ENCODE results near the gene YOD1. TPM values are rescaled to one million over a fixed set of nuclear protein-coding genes. Genes with fewer than 3 reads are reported as not detected.

YOD1 gene
- total and polyA plus RNA-seq, 10 of the 15 experiments (the other 5 are each of a cell fraction or from before 2014, with no cell fraction given), result 2.1 to 7.9 (median 5.0) TPM

- TF ChIP-seq E4F1 (IDR thresholded peaks at IDR 0.05; ENCODE audit: borderline replicate concordance, partially characterized antibody) (no peak), REST (IDR thresholded peaks at IDR 0.05; ENCODE audit: low read depth, low read length) (no peak), ESRRA (IDR thresholded peaks at IDR 0.05; ENCODE audit: low read length) (no peak)
These were observed 14.1 kb downstream of the YOD1 start (continued) for GRCh38 chr1:207036865-207037264.

GRCh38 chr1:207035877-207036551 lies 15.0 kb downstream of the YOD1 start:
- Histone ChIP-seq H3K4me1 (ENCODE audit: control insufficient read depth, insufficient read depth, low read length) (no peaks in the 10 kb centered on the region), H3K79me2 (ENCODE audit: control insufficient read depth, insufficient read depth, low read length) (no peaks in the 10 kb centered on the region), H3K4me3 (no peak overlapping the region), H3K27ac (ENCODE audit: control insufficient read depth, insufficient read depth) (no peak overlapping the region), H3K4me2 (ENCODE audit: control insufficient read depth, insufficient read depth) (no peak overlapping the region), H3K27me3 (replicated peaks in 1 of 2; ENCODE audit: control insufficient read depth in 2 of 2, insufficient read depth in 2 of 2, low read length in 1 of 2) (peaks cover 2 to 3% of the 10 kb centered on the region in 2 experiments; a peak in 3 of 4 replicates), H3K36me3 (ENCODE audit: control insufficient read depth in 2 of 2, insufficient read depth in 2 of 2, low read length in 1 of 2) (no peaks in the 10 kb centered on the region), H2AFZ (ENCODE audit: control insufficient read depth, low read depth, low read length) (no peak overlapping the region), H4K20me1 (ENCODE audit: control insufficient read depth, insufficient read depth) (no peaks in the 10 kb centered on the region), H3K9me3 (replicated peaks; ENCODE audit: control insufficient read depth, insufficient read depth, low read length) (no peaks in the 10 kb centered on the region), H3K9ac (ENCODE audit: control insufficient read depth, insufficient read depth, low read length) (no peak overlapping the region)
- BruUV-seq (replicated peaks), result no TSS peak
- ChIA-PET SMC1A (ENCODE audit: uncharacterized antibody, unreplicated experiment) (interaction anchor here (0.7 to 0.9 kb wide), 2 partner anchors 21 to 1076 kb away, joined by 3 to 4 read pairs; no protein-coding TSS in a partner anchor), RAD21 (ENCODE audit: unreplicated experiment) (no interaction called here), POLR2A (no interaction called here), CTCF (interaction anchor here (1.0 to 3.2 kb wide), 2 partner anchors 12 to 369 kb away, joined by 3 to 21 read pairs; no protein-coding TSS in a partner anchor)
- TF ChIP-seq CHD4 (IDR thresholded peaks at IDR 0.05) (no peak), PAX8 (IDR thresholded peaks at IDR 0.05) (no peak), STAT3 (IDR thresholded peaks at IDR 0.05; ENCODE audit: low read depth, low read length) (no peak), RAD21 (IDR thresholded peaks at IDR 0.05; ENCODE audit: insufficient read depth, low read depth, low read length) (no peak)
- in situ Hi-C loops (cut with MboI) (no loop called here), intact Hi-C loops (cut with micrococcal nuclease; ENCODE audit: unreplicated experiment) (no loop called here)
- no peak for DNase-seq (ENCODE audit: low read depth, low spot score)
- 12% methylated on average over 4 of the region's 4 CpGs for WGBS (ENCODE audit: insufficient coverage, insufficient replicate concordance, low lambda C conversion rate, missing lambda C conversion rate)
- no peak for ATAC-seq
- FAIRE-seq, result no peak
